ENCODE measurements around the gene HYAL1.
"Not testable (repeated sequence)": the region's sequence is repeated elsewhere in the genome, so short reads cannot be mapped to it uniquely, and the experiment has no call there.

HYAL1 gene

DNA sequence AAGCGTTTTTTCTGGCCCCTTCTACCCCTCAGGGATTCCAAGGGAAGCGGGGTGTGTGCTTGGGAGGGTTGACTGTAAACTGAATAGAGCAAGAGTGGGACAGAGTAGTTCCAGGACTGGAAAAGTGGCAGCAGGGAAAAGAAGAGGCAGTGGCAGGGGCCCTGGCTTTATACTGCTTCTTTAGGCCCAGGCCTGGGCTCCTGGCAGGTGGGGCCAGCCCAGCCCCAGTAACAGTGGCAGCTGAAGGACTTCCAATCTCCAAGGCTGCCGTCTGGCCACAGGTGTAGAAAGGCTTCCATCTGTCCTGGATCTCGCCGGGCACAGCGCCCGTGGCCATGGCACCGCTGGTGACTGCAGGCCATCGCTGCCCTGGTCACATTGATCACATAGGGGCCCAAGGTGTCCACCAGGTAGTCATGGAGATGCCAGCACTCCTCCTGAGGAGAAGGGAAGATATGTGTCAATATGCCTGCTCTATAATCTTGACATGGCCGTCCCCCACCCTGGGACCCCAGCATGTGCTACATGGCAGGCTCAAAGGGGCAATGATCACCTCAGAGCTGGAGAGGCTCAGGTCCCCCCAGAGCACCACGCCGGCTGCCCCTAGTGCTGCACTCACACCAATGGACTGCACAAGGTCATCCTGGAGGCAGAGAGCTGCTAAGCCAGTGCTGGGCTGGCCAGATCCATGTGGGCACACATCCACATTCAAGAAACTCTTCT lies 10.1 kb downstream of the HYAL1 start:
- no peak overlapping the region for H3K9ac ChIP-seq (ENCODE audit: low read length)
- peak overlapping the region; percentile 95 for H3K27ac ChIP-seq (ENCODE audit: low read depth, low read length)
- peak overlapping the region; percentile 75 for H3K4me3 ChIP-seq (ENCODE audit: low read length)

DNA sequence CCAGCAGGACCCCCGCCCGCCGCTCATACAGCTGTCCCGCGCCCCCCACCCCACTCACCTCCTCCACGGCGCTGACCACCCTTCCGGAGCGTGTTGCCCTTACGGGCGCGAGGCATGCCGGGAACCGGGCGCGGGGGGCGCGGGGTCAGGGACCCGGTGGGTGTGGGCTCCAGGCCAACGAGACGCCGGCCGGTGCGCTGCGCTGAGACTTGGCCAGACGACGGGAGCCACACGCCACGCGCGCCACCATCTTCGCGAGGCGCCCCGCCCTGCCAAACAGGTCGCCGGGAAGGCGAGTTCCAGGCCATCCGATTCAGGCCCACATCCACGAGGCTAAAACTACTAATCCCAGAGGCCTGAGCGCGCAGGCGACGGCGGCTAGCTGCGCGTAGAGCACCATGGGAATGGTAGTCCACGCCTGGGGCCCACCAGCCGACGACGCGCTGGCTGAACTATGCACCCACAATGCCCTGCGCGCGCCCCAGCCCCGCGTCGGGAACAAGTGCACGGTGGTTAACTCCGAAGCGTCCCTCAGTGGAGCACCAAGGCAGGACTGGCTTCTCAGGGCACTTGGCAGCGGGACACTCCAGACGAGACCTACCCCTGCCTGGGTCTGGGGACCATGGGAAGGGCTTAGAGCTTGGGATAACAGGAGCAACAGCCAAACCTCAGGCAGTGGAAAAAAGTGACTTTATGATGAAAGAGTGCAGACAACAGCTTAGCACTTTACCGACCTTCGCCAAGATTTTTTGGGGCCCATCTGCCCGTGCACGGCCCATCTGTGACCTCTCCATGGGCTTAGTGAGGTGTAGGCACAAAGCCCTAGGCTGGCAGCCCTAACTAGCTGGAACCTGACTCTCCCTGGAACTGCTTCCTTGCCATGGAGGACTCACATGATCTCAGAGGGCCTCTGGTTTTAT lies 11.0 kb downstream of the HYAL1 start, which contains the start of gene IFRD2:
IFRD2 (minus strand) TSS at position 271 of the 920 bp plus-strand sequence; CDS start at position 116, 155 bp downstream.
- Histone ChIP-seq H3K27ac (ENCODE audit: low read depth, low read length) (peak within 1 kb of the TSS; percentile 95), H3K4me3 (ENCODE audit: low read length) (peak within 1 kb of the TSS; percentile 75), H3K4me1 (ENCODE audit: control insufficient read depth, insufficient read depth, low read length) (peaks cover 13% of the 10 kb centered on the region), H3K36me3 (ENCODE audit: control insufficient read depth, insufficient read depth, low read length) (peaks cover 15% of the 10 kb centered on the region), H3K9ac (ENCODE audit: low read length) (peak within 1 kb of the TSS; percentile 57), H3K27me3 (ENCODE audit: control insufficient read depth, insufficient read depth, low read length) (no peaks in the 10 kb centered on the region)

More for the DNA sequence above, 10.1 kb downstream of the HYAL1 start:
- Histone ChIP-seq H3K27me3 (ENCODE audit: control insufficient read depth, insufficient read depth, low read length) (no peaks in the 10 kb centered on the region), H3K4me1 (ENCODE audit: control insufficient read depth, insufficient read depth, low read length) (peaks cover 13% of the 10 kb centered on the region), H3K36me3 (ENCODE audit: control insufficient read depth, insufficient read depth, low read length) (peaks cover 12% of the 10 kb centered on the region)

DNA sequence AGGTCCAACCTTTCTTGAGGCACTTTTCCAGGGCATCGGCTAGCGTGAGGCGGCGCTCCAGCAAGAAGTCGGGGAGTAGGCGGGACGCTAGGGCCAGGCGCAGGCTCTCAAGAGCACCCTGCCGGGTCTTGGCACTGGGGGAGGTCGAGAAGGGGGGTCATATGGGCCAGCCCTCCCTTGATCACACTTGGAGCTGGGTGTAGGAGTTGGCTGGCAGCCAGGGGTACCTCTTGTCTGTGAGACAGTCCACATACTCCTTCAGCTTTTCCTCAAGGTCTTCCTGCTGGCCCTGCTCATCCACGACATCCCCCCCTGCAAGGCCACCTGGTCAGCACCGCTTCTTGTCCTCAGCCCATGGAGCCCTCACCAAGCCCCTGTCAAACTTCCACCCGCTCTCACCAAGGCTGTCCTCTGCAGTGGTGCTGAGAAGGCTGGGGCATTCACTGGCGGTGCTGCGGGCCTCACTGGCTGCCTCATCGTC lies 13.2 kb downstream of the HYAL1 start:
- H3K9ac ChIP-seq (ENCODE audit: low read length) = no peak overlapping the region
- H3K36me3 ChIP-seq (ENCODE audit: control insufficient read depth, insufficient read depth, low read length) = peaks cover 15% of the 10 kb centered on the region
- peaks cover 13% of the 10 kb centered on the region for H3K4me1 ChIP-seq (ENCODE audit: control insufficient read depth, insufficient read depth, low read length)
- no peaks in the 10 kb centered on the region for H3K27me3 ChIP-seq (ENCODE audit: control insufficient read depth, insufficient read depth, low read length)
- H3K27ac ChIP-seq (ENCODE audit: low read depth, low read length) = no peak overlapping the region
- H3K4me3 ChIP-seq (ENCODE audit: low read length) = no peak overlapping the region

DNA sequence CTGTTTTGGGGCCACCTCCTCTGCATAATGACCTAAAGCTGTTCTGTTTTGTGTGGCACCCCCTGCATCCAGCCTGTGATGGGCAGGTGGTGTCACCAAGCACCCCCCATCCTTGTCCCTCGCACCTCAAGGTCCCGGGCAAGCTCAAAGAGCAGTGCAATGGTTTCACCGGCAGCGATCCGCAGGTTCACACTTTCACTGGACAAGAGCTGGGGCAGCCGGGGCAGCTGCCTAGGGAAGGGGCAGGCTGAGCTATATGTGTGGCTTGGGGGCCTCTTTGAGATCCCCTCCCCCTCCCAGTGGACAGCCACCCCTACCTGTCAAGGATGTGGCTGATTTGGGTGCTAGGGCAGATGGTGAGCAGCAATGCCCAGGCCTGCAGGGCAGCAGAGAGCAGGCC lies 14.2 kb downstream of the HYAL1 start:
- Histone ChIP-seq H3K27ac (ENCODE audit: low read depth, low read length) (no peak overlapping the region), H3K36me3 (ENCODE audit: control insufficient read depth, insufficient read depth, low read length) (peaks cover 15% of the 10 kb centered on the region)

DNA sequence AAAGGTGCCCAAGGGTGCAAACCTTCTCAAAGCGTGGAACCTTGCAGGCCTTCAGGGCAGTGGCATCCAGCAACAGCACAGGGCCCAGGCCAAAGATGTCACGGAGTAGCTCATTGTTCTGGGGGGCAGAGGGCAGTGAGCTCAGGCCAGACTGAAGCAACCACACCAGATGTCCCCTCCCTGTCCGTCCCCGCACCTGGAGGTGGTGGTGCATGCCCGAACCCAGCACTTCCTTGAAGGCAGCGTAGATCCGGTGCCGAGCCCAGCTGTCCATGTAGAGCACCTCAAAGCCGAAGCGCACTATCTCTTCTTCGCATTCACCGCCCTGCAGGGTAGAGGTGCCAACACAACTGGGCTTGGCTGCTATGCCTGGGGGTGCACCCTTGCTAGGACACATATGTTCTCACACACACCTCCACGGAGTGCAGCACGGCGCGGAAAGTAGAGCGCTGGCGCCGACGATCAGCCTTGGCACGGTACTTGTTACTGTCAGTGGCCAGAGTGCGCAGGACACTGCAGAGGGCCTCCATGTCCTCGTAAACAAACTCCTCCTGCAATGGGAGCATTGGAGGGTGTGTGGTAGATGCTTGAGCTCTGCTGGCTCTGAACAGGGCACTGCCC lies 14.9 kb downstream of the HYAL1 start:
- Histone ChIP-seq H3K27ac (ENCODE audit: low read depth, low read length) (no peak overlapping the region), H3K9ac (ENCODE audit: low read length) (no peak overlapping the region), H3K36me3 (ENCODE audit: control insufficient read depth, insufficient read depth, low read length) (peaks cover 15% of the 10 kb centered on the region), H3K27me3 (ENCODE audit: control insufficient read depth, insufficient read depth, low read length) (no peaks in the 10 kb centered on the region), H3K4me1 (ENCODE audit: control insufficient read depth, insufficient read depth, low read length) (peaks cover 13% of the 10 kb centered on the region), H3K4me3 (ENCODE audit: low read length) (no peak overlapping the region)

More for the DNA sequence above, 14.2 kb downstream of the HYAL1 start:
- Histone ChIP-seq H3K4me1 (ENCODE audit: control insufficient read depth, insufficient read depth, low read length) (peaks cover 13% of the 10 kb centered on the region), H3K4me3 (ENCODE audit: low read length) (no peak overlapping the region), H3K27me3 (ENCODE audit: control insufficient read depth, insufficient read depth, low read length) (no peaks in the 10 kb centered on the region), H3K9ac (ENCODE audit: low read length) (no peak overlapping the region)

DNA sequence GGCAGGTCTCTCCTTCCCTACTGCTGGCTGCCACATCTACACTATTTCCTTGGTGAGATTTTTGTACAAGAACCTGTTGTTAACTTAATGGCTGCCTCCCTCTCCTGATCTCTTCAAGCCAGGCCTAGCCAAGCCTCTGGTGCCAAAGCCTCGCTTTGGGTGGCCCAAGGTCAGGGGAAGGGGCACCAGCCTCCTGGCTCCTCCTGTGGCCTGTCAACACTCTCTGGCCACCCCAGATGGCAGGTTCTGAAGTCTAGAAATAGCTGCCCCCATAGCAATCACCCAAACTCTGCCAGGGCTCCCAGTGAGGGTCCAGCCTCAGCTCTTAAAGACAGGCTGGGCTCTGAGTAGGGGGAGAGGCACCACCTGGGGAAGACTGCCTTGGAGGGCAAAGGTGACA lies 16.1 kb downstream of the HYAL1 start:
- Histone ChIP-seq H3K4me3 (ENCODE audit: low read length) (no peak overlapping the region), H3K27ac (ENCODE audit: low read depth, low read length) (no peak overlapping the region), H3K36me3 (ENCODE audit: control insufficient read depth, insufficient read depth, low read length) (peaks cover 15% of the 10 kb centered on the region), H3K9ac (ENCODE audit: low read length) (no peak overlapping the region), H3K27me3 (ENCODE audit: control insufficient read depth, insufficient read depth, low read length) (no peaks in the 10 kb centered on the region), H3K4me1 (ENCODE audit: control insufficient read depth, insufficient read depth, low read length) (peaks cover 4% of the 10 kb centered on the region)

DNA sequence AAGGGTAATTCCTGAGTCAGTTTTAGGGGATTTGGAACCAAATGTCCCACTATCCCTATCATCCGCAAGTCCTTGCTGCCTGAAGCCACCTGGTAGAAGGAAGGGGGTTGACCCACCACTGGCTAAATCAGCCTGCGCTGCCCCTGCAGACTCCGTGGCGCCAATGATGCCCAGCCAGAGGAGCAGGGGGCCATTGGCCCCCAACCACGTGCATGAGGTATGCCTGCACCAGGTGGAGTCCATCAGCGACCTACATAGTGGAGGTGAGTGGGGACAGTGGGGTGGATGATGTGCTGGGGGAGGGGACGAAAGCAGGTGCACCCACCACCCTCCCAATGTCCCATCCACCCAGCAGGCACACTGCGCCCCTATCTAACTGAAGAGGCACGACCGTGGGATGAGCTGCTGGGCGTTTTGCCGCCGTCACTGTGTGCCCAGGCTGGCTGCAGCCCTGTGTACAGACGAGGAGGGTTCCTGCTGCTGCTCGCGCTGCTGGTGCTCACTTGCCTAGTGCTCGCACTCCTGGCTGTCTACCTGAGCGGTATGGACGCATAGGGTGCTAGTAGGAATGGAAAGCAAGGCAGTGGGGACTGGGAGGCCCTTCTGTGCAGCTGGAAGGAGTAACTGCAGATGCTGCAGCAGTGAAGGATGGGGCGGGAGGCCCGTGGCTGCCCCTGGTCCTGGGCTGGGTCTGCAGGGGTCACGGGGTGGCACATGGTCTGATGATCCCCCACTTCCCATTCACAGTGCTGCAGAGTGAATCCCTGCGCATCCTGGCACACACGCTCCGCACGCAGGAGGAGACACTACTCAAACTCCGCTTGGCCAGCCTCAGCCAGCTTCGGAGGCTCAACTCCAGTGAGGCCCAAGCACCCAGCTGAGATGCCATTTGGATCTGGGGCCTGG lies 16.8 kb downstream of the HYAL1 start:
- peaks cover 15% of the 10 kb centered on the region for H3K36me3 ChIP-seq (ENCODE audit: control insufficient read depth, insufficient read depth, low read length)
- H3K4me1 ChIP-seq (ENCODE audit: control insufficient read depth, insufficient read depth, low read length) = peaks cover 4% of the 10 kb centered on the region
- no peak overlapping the region for H3K9ac ChIP-seq (ENCODE audit: low read length)
- no peak overlapping the region for H3K27ac ChIP-seq (ENCODE audit: low read depth, low read length)
- H3K27me3 ChIP-seq (ENCODE audit: control insufficient read depth, insufficient read depth, low read length) = no peaks in the 10 kb centered on the region
- no peak overlapping the region for H3K4me3 ChIP-seq (ENCODE audit: low read length)

DNA sequence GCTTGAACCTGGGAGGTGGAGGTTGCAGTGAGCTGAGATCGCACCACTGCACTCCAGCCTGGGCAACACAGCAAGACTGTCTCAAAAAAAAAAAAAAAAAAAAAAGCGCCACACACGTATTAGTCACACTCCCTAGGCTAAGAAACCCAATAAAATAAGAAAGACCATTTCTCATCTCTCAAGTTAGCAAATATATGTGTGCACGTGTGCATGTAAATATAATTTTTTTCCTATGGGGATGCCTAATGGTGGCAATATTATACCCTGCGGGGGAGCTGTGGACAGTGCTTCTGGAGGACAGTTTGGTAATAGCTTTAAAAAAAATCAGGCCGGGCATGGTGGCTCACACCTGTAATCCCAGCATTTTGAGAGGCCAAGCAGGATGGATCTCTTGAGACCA lies 19.3 kb downstream of the HYAL1 start:
- H3K27ac ChIP-seq (ENCODE audit: low read depth, low read length); H3K27me3 ChIP-seq (ENCODE audit: control insufficient read depth, insufficient read depth, low read length); H3K4me1 ChIP-seq (ENCODE audit: control insufficient read depth, insufficient read depth, low read length); H3K9ac ChIP-seq (ENCODE audit: low read length); H3K4me3 ChIP-seq (ENCODE audit: low read length): not testable (repeated sequence)
- H3K36me3 ChIP-seq (ENCODE audit: control insufficient read depth, insufficient read depth, low read length) = peaks cover 11% of the 10 kb centered on the region

DNA sequence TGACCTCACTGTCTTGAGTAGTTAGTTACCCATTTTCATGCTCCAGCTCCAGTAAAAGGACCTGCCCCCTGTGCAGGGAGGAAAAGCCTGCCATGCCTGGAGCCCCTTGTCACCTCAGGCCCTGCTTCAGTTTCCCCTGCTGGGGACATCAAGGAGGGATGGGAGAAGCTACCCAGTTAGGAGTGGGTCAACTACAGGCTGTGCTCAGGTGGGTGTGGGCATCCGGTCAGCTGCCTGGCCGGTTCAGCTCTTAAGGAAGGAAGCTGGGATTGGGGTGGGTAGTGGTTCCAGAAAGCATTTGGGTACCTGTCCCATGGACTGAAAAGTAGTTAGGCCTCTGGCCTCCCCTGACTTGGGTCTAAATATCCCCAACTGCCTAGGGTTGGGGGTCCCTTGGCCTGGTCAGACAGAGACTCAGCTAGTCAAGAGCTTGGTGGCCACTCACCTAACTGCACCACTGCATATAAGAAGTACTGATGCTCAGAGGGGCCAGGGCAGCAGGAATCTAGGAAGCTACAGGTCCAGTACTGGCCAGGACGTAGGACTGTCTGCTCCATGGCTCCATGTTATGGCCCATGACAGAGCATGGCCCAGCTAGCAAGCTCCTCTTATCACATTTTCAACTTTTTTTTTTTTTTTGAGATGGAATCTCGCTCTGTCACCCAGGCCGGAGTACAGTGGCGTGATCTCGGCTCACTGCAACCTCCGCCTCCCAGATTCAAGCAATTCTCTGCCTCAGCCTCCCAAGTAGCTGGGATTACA lies 23.9 kb downstream of the HYAL1 start:
- Histone ChIP-seq H3K4me3 (ENCODE audit: low read length) (no peak overlapping the region), H3K36me3 (ENCODE audit: control insufficient read depth, insufficient read depth, low read length) (no peaks in the 10 kb centered on the region), H3K4me1 (ENCODE audit: control insufficient read depth, insufficient read depth, low read length) (peaks cover 5% of the 10 kb centered on the region), H3K27me3 (ENCODE audit: control insufficient read depth, insufficient read depth, low read length) (peaks cover 3% of the 10 kb centered on the region), H3K9ac (ENCODE audit: low read length) (no peak overlapping the region), H3K27ac (ENCODE audit: low read depth, low read length) (no peak overlapping the region)

DNA sequence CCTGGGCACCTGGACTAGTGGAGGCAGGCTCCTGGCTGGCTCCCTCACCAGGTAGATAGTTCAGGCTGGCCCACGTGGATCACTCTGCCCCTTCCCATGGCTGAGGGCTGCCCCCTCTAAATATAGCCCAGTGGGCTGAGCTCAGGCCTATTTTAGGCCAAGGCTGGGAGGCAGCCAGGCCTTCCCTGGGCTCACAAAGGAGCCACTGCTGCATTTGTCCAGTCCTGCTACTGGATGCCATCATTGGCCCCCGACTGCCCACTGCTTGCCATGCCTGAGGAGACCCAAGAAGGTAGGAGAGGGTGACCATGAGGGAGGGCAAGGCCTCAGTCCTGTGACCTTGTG lies 24.5 kb downstream of the HYAL1 start, which contains the start of gene LSMEM2:
LSMEM2 (plus strand) TSS at position 208 of the 345 bp plus-strand sequence; CDS start at position 235, 27 bp downstream.
- Histone ChIP-seq H3K27me3 (ENCODE audit: control insufficient read depth, insufficient read depth, low read length) (peaks cover 8% of the 10 kb centered on the region), H3K36me3 (ENCODE audit: control insufficient read depth, insufficient read depth, low read length) (no peaks in the 10 kb centered on the region), H3K9ac (ENCODE audit: low read length) (no peak within 1 kb of the TSS), H3K27ac (ENCODE audit: low read depth, low read length) (no peak within 1 kb of the TSS), H3K4me3 (ENCODE audit: low read length) (no peak within 1 kb of the TSS), H3K4me1 (ENCODE audit: control insufficient read depth, insufficient read depth, low read length) (peaks cover 5% of the 10 kb centered on the region)
